ENCODE results near the gene SLC25A28.

Gene SLC25A28, protein sequence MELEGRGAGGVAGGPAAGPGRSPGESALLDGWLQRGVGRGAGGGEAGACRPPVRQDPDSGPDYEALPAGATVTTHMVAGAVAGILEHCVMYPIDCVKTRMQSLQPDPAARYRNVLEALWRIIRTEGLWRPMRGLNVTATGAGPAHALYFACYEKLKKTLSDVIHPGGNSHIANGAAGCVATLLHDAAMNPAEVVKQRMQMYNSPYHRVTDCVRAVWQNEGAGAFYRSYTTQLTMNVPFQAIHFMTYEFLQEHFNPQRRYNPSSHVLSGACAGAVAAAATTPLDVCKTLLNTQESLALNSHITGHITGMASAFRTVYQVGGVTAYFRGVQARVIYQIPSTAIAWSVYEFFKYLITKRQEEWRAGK

DNA sequence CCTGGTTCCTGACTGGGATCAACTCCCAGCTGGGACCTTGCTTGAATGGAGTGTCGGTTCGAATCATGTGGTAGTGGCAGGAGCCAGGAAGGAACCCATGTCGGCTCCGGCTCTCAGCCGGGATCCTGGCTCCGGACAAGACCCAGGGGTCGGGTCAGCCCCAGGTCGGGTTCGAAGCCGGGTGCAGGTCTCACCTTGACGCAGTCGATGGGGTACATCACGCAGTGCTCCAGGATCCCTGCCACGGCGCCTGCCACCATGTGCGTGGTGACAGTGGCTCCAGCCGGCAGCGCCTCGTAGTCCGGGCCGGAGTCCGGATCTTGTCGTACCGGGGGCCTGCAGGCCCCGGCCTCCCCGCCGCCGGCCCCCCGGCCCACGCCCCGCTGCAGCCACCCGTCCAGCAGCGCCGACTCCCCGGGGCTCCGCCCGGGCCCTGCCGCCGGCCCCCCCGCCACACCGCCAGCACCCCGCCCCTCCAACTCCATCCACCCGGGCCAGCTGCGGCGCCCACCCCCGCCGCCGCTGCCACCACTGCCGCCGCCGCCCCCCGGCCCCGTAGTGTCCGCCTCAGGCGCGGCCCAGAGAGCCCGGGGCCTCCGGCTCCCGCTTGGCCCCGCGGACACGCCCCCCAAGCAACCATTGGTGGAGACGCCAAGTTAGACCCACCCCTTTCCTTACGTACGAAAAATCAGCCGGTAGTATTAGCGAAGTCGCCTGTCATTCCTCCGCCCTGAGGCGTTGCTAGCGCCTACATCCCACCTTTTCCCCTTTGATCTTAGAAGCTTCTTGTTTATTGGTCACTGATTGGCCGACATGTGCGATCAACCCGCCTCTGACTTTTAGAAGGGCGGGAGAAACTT, at the start of gene SLC25A28:
TSS of gene SLC25A28 (minus strand) at position 589 of the 860 bp plus-strand sequence. CDS start at position 485, 104 bp downstream.
- peak; percentile 98 for DNase-seq

DNA sequence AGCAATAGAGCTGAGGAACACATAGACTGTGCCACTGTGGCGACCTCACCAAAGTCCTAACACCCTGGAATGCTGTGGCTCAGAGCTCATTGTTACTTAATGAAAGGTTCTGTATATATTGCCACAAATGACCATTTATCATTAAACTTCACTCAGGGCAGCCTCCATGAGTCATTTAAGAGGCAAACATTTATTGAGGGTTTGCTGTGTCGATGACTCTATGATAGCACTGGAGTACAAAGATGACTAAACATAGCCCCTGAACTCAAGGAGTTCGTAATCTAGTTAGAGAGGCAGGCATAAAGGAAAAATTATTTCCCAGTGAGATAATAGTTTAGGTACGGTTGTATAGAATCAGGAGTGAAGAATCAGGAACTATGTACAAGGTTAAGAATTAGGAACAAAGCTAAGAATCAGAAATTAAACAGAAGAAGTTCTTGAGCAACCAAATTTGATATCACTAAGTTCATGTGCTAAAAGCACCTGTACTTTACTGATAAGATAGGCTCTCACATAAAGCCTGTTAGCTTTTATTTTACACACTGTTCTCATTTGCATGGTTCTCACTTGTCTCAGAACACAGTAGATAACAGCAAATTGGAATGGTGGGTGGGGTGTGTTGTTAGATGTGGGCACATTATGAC, 47.0 kb upstream of the SLC25A28 start:
- no peak for DNase-seq

DNA sequence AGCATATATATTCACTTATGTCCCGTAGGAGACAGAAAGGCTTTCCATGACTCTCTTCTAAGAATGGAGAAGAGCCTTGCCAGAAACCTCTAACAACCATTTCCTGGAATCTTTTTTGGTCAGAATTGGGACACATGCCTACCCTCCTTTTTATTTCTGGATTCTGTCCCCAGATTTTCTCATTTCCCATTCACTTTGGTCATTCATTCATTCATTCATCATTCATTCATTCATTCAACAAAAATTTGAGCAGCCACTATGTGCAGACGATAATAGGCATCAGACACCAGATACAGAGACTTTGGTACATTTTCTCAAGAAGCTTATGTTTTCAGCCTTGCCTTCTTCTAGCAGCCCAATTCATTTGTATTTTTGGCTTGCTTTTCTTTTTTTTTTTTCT, 45.1 kb upstream of the SLC25A28 start:
- DNase-seq, result no peak

DNA sequence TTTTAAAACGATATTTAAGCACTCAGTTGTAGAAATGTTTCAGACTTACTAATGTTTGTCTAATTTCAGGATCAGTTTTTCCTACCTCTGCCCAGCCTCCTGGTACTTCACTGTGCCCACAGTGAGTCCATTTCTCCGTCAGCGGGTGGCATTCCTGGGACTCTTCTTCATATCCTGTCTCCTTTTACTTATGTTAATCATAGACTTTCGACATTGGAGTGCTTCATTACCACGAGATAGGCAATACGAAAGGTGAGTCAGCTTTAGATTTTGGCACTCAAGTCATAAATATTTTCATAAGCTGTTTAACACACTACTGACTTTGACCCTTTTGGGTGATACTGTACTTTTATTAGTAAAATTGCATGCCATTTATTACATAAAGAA, 41.1 kb upstream of the SLC25A28 start:
- no peak for DNase-seq

DNA sequence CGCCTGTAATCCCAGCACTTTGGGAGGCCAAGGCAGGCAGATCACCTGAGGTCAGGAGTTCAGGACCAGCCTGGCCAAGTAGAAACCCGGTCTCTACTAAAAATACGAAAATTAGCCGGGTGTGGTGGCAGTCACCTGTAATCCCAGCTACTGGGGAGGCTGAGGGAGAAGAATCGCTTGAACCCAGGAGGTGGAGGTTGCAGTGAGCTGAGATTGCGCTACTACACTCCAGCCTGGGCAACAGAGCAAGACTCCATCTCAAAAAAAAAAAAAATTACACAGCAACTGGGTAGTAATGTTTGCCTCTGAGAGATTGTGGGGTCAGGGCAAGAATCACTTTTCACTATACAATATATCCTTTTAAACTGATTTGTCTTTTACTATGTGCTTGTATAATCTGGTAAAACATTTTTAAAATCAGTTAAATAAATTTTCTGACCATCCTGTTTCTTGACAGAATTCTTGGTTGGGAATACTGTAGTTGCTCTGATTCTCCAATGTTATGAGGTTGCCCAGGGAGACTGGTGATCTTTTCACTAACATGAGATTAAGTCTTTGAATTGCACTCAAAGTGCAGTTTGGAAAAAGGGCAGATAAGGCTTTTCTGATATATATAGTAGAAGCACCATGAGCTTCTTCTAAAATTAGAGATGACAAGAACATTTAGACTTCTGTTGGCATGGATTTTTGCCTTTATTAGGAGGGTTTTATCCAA, 40.6 kb upstream of the SLC25A28 start:
- no peak for DNase-seq

DNA sequence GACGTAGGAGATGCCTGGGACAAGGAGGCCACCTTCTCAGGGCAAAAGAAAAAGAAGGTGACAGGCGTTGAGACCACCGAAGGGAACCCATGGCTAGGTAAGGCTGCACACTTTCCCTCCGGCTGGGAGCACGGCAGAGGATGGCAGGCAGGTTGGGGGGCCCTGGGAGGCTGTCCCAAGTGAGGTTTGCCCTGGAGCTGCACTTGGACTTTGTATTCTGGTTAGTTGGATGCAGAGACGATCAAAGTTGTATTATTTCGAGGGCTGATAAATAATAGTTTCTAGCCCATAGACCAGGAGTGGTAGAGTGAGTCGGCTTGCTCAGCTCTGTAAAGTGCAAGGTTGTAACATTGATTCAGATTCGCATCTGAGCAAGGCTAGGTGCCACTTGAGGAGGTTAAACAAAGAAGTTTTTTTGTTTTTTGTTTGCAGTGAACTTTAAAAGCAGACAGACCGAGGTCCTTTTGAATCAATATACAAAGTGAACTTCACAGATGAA, 39.7 kb upstream of the SLC25A28 start:
- no peak for DNase-seq

DNA sequence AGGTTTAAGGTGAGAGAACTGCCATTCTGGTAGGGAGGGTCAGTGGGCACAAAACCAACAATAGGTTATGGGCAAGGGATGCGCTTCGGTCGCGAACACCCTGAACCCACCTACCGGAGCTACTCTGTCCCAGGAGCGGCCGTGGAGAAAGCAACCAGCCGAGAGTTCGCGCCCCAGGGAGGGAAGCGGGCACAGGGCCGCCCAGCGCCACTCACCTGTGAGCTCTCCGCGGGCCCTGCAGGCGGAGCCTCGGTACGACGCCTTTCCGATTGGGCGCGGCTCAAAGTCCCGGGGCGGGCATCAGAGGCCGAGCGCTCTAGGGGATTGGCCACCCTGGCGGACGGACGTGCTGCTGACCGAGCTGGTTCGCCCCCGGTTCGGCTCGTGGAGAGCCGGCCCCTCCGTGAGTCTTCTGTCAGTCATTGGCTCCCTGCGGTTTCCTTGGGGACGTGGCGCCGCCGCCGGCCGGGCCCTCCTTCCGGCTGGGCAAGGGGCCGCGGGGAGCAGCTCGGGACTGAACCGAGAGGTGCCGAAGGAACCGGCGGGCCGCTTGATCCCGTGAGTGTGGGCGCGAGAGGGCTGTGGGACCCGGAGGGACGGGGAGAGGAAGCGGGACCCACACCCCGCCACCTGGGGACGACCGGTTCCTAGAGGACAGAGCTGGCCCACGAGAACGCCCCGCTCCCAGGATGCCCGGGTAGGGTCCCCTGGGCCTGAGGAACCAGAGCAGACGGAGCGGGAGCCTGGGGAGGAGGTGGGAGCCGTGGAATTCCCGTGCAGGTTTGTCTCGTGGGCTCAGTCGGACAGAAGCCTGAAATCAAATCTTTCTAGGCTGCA, 39.0 kb upstream of the SLC25A28 start, which contains the start of gene ENTPD7:
TSS of gene ENTPD7 (plus strand) at position 479 of the 837 bp plus-strand sequence. CDS start 448 bp downstream, outside the sequence.
- peak; percentile 94 for DNase-seq

DNA sequence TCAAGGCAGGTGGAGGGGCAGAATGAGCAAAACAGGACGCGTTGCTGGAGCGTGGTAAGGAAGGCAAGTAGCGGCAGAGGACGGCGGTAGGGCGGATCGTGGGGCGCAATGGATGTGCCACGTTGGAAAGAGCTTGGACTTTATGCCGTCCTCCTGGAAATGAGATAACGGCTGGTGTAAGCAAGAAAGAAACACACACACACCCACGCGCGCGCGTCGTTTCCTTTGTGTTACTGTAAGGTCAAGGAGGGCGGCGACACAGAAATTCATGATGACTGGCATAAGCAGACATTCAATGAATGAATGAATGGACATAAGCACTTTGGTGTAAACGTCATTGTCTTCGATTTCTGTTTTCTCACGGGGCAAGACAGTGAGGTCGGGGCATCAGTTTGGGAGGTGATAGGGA, 38.4 kb upstream of the SLC25A28 start:
- DNase-seq, result peak; percentile 63

DNA sequence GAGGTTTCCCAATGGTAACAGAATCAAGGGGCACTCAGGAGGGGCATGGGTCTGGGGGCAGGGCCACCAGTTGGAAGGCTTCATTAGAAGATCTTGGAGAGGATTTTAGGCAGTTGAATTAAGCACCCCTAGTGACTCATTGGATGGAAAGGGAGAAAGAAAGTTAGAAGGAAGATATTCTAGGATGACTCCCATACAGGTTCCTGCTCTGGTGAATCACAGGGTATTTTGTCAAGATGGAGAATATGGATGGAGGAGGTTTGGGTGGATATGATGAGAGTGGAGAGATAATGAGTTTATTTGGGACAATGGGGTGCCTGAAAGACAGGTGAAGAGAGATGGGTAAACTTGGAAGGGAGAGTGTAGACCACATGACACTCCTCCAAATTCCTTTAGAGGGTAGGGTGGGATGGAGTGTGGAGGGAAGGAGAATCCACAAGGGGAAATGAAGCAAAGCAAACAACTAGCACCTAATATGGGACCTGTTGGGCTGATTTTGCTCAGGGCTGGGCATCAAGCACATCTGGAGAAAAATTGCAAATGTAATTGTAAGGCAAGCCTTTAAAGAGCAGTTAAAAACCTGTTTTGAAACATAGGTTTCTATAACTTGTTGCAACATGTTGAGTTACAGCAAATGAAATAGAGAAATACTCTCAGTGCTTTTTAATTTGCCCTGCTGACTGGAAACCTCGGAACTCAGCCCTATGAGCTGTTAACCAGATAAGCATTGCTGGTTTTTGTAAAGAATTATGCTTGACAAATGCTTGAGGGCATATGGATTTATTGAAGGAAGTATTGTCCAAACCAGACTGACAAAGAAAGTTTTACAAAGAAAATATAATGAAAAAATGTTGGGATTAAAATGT, 36.2 kb upstream of the SLC25A28 start:
- no peak for DNase-seq

DNA sequence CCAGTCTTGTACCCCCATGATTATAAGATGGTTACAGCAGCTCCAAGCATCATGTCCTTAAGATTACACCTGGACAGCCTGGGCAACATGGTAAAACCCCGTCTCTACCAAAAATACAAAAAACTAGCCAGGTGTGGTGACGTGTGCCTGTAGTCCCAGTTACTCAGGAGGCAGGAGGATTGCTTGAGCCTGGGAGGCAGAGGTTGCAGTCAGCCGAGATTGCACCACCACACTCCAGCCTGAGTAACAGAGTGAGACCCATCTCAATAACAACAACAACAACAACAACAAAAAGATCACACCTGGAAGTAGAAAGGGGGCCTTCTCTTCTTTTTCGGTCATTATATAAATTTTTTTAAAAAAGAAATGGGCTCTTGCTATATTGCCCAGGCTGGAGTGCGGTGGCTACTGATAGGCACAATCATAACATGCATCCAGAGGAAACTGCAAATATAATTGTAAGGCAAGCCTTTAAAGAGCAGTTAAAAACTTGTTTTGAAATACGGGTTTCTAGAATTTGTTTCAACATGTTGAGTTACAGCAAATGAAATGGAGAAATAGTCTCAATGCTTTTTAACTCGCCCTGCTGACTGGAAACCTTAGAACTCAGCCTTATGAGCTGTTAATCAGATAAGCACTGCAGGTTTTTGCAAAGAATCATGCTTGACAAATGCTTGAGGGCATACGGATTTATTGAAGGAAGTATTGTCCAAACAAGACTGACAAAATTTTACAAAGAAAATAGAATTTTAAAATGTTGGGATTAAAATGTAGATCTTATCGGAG, 34.3 kb upstream of the SLC25A28 start:
- DNase-seq, result no peak

DNA sequence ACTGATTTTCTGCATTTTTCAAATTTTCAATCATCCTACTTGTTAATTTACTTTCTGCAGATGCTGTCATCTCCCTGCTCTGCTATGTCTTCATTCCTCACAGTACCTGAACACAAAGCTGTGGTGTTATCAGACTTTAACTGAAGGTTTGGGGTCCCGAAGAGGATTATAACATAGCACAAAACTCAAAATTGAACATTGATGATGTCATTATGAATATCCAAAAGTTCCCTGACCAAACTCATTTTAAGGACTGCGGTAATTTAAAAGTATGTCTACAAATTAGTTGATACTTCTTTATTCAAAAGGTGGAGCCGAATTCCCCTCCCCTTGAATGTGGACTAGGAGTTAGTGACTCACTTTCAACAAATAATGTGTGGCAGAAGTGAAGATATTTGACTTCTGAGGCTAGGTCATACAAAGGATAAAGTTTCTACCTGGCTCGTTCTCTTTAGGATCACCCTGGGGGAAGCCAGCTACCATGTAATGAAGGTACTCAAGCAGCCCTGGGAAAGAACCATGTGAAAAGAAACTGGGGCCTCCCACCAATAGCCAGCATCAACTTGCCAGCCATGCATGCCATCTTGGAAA, 32.7 kb upstream of the SLC25A28 start:
- DNase-seq, result no peak

DNA sequence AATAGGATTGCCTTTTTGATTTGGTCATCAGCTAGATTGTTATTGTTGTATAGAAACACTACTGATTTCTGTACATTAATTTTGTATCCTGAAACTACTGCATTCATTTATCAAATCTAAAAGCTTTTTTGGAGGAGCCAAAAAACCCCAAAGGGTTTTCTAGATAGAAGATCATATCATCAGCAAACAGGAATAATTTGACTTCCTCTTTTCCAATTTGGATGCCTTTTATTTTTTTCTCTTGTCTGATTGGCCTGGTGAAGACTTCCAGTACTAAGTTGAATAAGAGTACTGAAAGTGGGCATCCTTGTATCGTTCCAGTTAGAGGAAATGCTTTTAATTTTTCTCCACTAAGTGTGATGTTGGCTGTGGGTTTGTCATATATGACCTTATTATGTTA, 28.5 kb upstream of the SLC25A28 start:
- DNase-seq, result no peak

DNA sequence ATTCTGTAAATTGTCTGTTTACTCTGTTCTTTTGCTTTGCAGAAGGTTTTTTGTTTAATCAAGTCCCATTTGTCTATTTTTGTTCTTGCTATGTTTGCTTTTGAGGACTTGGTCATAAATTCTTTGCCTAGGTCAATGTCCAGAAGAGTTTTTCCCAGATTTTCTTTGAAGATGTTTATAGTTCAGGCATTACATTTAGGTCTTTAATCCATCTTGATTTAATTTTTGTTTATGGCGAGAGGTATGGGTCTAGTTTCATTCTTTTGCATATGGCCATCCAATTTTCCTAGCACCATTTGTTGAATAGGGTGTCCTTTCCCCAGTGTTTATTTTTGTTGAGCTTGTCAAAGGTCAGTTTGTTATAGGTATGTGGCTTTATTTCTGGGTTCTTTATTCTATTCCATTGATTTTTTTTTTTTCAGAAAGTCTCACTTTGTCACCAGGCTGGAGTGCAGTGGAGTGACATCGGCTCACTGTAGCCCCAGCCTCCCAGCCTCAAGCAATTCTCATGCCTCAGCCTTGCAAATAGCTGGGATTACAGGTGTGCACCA, 27.4 kb upstream of the SLC25A28 start:
- no peak for DNase-seq

DNA sequence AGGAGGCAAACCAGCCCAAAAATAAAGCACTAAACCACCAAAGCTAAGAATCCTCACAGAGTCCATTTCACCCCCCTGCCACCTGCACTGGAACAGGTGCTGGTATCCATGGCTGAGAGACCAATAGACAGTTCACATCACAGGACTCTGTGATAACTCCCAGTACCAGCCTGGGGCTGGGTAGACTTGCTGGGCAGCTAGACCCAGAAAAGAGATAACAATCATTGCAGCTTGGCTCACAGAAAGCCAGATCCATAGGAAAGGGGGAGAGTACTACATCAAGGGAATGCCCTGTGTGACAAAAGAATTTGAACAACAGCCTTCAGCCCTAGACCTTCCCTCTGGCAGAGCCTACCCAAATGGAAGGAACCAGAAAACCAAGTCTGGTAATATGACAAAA, 13.6 kb upstream of the SLC25A28 start:
- DNase-seq, result no peak

DNA sequence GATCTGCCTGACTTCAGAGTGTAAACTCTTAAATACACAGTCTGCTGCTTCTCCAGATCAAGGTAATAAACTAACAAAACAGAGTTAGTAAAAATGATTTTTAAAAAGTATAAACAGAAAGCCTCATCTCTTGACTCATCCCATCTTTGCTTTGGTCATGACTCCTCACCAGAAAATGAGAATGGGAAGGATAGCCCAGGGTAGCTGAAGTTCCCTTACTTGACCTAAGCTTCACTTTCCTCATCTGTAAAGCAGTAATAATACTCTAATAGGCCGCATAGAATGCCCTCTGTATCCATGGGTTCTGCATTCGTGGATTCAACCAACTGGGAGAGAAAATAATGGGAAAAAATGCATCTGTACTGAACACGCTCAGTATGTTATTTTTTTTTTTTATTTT, 11.3 kb upstream of the SLC25A28 start:
- DNase-seq, result no peak

DNA sequence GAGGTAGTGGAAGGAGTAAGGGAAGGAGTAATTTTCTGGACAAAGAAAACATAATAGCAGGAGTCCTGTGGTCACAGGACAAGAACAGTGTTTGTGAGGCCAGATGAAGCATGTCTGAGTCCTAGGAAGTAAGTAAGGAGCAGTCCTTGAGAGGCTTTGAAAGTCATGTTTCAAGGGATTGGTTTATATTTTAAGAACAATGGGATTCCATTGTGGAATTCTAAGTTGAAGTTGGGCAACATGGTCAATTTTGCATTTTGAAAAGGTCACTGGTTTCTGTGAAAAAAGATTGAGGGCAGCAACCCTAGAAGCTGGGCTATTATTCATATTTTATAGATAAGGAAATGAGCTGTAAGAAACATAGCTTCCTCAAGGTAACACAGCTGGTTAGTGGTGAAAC, 10.8 kb upstream of the SLC25A28 start:
- no peak for DNase-seq

DNA sequence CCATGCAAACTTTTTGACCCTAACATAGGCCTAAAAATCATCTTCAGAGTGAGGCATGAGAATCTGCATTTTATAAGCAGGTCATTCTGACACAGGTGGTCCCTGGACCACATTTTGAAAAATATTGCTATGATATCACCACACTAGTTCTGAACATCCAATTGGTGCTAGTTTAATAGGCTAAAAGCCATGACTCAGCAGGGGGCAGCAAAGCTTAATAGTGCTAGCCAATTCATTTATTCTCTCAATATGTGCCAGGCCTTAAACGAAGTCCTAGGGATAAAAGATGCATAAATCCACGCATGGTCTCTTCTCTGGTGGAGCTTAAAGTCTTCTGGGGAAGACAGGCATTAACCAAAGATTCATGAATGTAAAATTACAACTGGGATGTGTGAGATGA, 10.2 kb upstream of the SLC25A28 start:
- no peak for DNase-seq

DNA sequence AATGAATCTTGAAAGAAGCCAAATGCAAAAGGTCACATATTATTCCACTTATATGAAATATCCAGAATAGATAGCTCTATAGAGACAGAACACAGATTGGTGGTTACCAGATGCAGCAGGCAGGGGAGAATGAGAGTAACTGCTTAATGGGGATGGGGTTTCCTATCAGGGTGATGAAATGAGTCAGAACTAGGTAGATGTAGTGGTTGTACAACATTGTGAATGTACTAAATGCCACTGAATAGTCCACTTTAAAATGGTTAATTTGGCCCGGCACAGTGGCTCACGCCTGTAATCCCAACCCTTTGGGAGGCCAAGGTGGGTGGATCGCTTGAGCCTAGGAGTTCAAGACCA, 9.4 kb upstream of the SLC25A28 start:
- DNase-seq, result no peak

DNA sequence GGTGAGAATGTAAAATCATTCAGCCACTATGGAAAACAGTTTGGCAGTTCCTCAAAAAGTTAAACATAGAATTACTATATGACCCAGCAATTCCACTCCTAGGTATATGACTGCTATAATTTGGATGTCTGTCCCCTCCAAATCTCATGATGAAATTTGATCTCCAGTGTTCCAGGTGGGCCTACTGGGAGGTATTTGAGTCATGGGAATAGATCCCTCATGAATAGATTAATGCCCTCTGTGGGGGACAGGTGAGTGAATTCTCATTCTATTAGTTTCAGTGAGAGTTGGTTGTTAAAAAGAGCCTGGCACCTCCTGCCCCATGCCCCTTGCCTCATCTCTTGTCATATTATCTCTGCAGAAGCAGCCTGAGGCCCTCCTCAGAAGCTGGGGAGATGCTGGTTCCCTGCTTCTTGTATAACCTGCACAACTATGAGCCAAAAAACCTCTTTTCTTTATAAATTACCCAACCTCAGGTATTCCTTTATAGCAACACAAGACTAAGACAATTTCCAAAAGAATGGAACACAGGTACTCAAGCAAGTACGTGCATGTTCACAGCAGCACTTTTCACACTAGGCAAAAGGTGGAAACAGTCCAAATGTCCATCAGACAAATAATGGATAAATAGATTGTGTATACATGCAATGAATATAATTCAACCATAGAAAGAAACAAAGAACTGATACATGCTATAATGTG, 8.8 kb upstream of the SLC25A28 start:
- DNase-seq, result no peak

All from stimulated activated naive CD4-positive, alpha-beta T cell treated with Interleukin-2 at 50 U/mL for 16 hours (primary cell).